K562 (cell line): Measurements from ENCODE around the gene PRRC2C. TPM values are rescaled to one million over a fixed set of nuclear protein-coding genes. Genes with fewer than 3 reads are reported as not detected.

Experiments used
- CBX8 ChIP-seq: fragments of 200-600 bp; sonication (generic); IDR thresholded peaks from 2 replicates; pipeline ENCODE4 v1.6.1; 2012; ENCODE audit warnings: borderline replicate concordance, mixed run types, low read depth, mild to moderate bottlenecking, moderate library complexity, mixed read lengths, low read length, control low read depth, inconsistent platforms; ENCODE audit not compliant: poor library complexity, severe bottlenecking; ENCODE audit errors: extremely low read depth
- CREB1 ChIP-seq, 2 experiments: sonication (generic) in 1 of 2; formaldehyde crosslinking in 1 of 2; IDR thresholded peaks; 2 replicates each; pipeline versions ENCODE4 v1.6.1 to v1.8.0; 2012 to 2022; ENCODE audit warnings: inconsistent platforms in 1 of 2, mild to moderate bottlenecking in 1 of 2, missing genetic modification reagents in 1 of 2, moderate library complexity in 1 of 2
- FOXJ2 ChIP-seq: fragments of 200-800 bp; sonication (Bioruptor generic); IDR thresholded peaks from 2 replicates; pipeline ENCODE4 v1.6.1; 2016; ENCODE audit warnings: missing genetic modification characterization, missing compliant biosample characterization
- JUN ChIP-seq, 2 experiments: sonication (generic) in 1 of 2; formaldehyde crosslinking in 1 of 2; IDR thresholded peaks; 2 replicates each; pipeline versions ENCODE4 v1.6.1 to v1.8.0; 2012 to 2022; ENCODE audit warnings: borderline replicate concordance in 2 of 2, mild to moderate bottlenecking in 2 of 2, improper control_type of control experiment in 1 of 2, low read depth in 1 of 2, low read length in 1 of 2, missing genetic modification reagents in 1 of 2
- LCOR ChIP-seq: sonication (generic); formaldehyde crosslinking; IDR thresholded peaks from 2 replicates; pipeline ENCODE4 v1.8.0; 2022; ENCODE audit warnings: mild to moderate bottlenecking, missing genetic modification reagents
- MCM5 ChIP-seq: fragments of 450-650 bp; IDR thresholded peaks from 2 replicates; pipeline ENCODE4 v1.6.1; 2016; ENCODE audit warnings: low read depth
- MTF1 ChIP-seq: fragments of 250-450 bp; sonication (Bioruptor Pico); IDR thresholded peaks from 2 replicates; pipeline ENCODE4 v1.9.0; 2021; ENCODE audit warnings: moderate library complexity, mild to moderate bottlenecking, inconsistent platforms, borderline replicate concordance
- NFIC ChIP-seq: fragments of 450-650 bp; IDR thresholded peaks from 2 replicates; pipeline ENCODE4 v1.6.1; 2017; ENCODE audit warnings: mild to moderate bottlenecking, inconsistent platforms
- NFRKB ChIP-seq: fragments of 450-650 bp; IDR thresholded peaks from 2 replicates; pipeline ENCODE4 v1.6.1; 2016; ENCODE audit warnings: low read depth
- PCBP2 ChIP-seq: fragments of 200-400 bp; formaldehyde crosslinking; IDR thresholded peaks from 2 replicates; pipeline ENCODE4 v1.6.1; 2018; ENCODE audit warnings: low read length, low read depth, mild to moderate bottlenecking, moderate library complexity; ENCODE audit not compliant: poor library complexity, severe bottlenecking
- SP1 ChIP-seq: sonication (generic); formaldehyde crosslinking; IDR thresholded peaks from 2 replicates; pipeline ENCODE4 v1.8.1; 2022; ENCODE audit warnings: mild to moderate bottlenecking, missing genetic modification reagents
- SRF ChIP-seq, 2 experiments: fragments of 250-450, 450-650 bp in 1 of 2; sonication (Bioruptor Pico) in 1 of 2; sonication (generic) in 1 of 2; formaldehyde crosslinking; IDR thresholded peaks; 2 replicates each; pipeline versions ENCODE4 v1.5.0 to v1.5.1; 2020 to 2022; ENCODE audit warnings: mild to moderate bottlenecking in 1 of 2, missing genetic modification reagents in 1 of 2
- TEAD4 ChIP-seq, 2 experiments: sonication (generic) in 1 of 2; formaldehyde crosslinking in 1 of 2; IDR thresholded peaks; 2 replicates each; pipeline versions ENCODE4 v1.6.1 to v1.8.0; 2012 to 2022; ENCODE audit warnings: borderline replicate concordance in 1 of 2, inconsistent platforms in 1 of 2, low read length in 1 of 2, mild to moderate bottlenecking in 1 of 2, missing genetic modification reagents in 1 of 2
- ZBTB7A ChIP-seq: IDR thresholded peaks from 2 replicates; pipeline ENCODE4 v1.6.1; 2011; ENCODE audit warnings: low read depth, mild to moderate bottlenecking, low read length, moderate library complexity, borderline replicate concordance; ENCODE audit not compliant: control insufficient read depth
- ZNF253 ChIP-seq: fragments of 250-450 bp; sonication (Bioruptor Pico); conservative IDR thresholded peaks from 2 replicates; pipeline ENCODE4 v1.6.1; 2021; ENCODE audit warnings: mild to moderate bottlenecking
- ZNF274 ChIP-seq: IDR thresholded peaks from 2 replicates; pipeline ENCODE4 v1.6.1; 2011; ENCODE audit warnings: low read depth, mild to moderate bottlenecking, low read length, moderate library complexity, borderline replicate concordance
- ZNF408 ChIP-seq: fragments of 250-450 bp; sonication (Bioruptor Pico); IDR thresholded peaks from 2 replicates; pipeline ENCODE4 v1.4.0; 2020; ENCODE audit warnings: low read depth, mild to moderate bottlenecking, moderate library complexity
- polyA plus RNA-seq, 8 experiments: library from polyadenylated mRNA; depleted of rRNA in 4 of 8; stranded (reverse) in 5 of 8; unstranded in 3 of 8; fragments of >200 nt; fragmentation: Nextera tagmentation in 2 of 8; fragmentation: Illumina TruSeq in 1 of 8; extraction: Ambion mirVana in 2 of 8; extraction: Trizol in 1 of 8; gene quantifications; 2 replicates each; pipeline versions ENCODE4 v1.2.1 to v1.2.3, GENCODE V29; 2011 to 2014; ENCODE audit warnings: inconsistent platforms in 1 of 8, missing spikeins in 1 of 8
- total RNA-seq, 7 experiments: library from RNA; depleted of rRNA in 6 of 7; stranded (reverse); fragments of >200 nt in 6 of 7; fragmentation: Illumina TruSeq in 2 of 7; extraction: Trizol in 2 of 7; gene quantifications; 2 replicates each; pipeline versions ENCODE4 v1.2.1 to v1.2.3, GENCODE V29; 2011 to 2021; ENCODE audit warnings: low replicate concordance in 1 of 7
- TF ChIP-seq, protein P1 (sequence below): sonication (generic); formaldehyde crosslinking; IDR thresholded peaks from 2 replicates; pipeline ENCODE4 v1.8.0; 2023; ENCODE audit warnings: mild to moderate bottlenecking, missing genetic modification reagents
- TF ChIP-seq, protein P2 (sequence below): fragments of 250-450 bp; sonication (Bioruptor Pico); IDR thresholded peaks from 2 replicates; pipeline ENCODE4 v1.4.0; 2020
- TF ChIP-seq, protein P3 (sequence below): fragments of 250-450 bp; sonication (Bioruptor Pico); IDR thresholded peaks from 2 replicates; pipeline ENCODE4 v1.8.0; 2021; ENCODE audit warnings: borderline replicate concordance, mild to moderate bottlenecking, moderate library complexity; ENCODE audit not compliant: poor library complexity, severe bottlenecking

The PRRC2C gene
- total and polyA plus RNA-seq, 9 of the 15 experiments (the other 6 are each of a cell fraction or from before 2014, with no cell fraction given): 61.9 to 237 (median 105) TPM

DNA sequence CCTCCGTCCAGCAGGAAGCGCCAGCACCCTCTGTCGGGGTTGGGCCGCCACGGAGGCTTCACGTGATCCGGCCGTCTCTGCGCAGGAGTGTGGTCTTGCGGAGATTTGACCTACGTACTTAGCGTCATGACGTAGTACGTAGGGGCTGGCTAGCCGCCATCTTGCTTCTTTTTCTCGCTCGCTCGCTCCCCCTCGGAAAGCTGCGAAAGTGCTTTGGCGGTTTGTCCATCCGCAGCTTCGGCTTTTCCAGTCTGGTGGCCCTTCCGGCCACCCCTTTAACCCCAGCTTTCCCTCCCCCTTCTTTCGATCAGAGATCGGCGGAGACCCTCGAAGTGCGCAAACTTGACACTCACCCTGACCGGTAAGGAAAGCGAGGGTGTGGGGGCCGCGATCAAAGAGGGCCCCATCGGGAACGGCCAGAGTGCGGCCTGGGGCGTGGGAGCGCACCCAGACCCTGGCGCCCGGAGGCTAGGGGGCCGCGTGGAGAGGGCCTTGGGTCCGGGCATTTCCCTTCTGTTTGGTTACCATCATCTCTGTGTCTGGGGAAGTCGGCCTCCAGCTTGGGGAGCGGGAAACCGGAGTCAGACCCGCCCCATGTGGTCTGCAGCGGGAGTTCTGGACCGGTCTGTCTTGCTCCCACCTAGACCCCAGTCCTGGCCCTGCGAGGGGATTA is at the start of gene PRRC2C (continued):
- TF ChIP-seq, protein P1, sequence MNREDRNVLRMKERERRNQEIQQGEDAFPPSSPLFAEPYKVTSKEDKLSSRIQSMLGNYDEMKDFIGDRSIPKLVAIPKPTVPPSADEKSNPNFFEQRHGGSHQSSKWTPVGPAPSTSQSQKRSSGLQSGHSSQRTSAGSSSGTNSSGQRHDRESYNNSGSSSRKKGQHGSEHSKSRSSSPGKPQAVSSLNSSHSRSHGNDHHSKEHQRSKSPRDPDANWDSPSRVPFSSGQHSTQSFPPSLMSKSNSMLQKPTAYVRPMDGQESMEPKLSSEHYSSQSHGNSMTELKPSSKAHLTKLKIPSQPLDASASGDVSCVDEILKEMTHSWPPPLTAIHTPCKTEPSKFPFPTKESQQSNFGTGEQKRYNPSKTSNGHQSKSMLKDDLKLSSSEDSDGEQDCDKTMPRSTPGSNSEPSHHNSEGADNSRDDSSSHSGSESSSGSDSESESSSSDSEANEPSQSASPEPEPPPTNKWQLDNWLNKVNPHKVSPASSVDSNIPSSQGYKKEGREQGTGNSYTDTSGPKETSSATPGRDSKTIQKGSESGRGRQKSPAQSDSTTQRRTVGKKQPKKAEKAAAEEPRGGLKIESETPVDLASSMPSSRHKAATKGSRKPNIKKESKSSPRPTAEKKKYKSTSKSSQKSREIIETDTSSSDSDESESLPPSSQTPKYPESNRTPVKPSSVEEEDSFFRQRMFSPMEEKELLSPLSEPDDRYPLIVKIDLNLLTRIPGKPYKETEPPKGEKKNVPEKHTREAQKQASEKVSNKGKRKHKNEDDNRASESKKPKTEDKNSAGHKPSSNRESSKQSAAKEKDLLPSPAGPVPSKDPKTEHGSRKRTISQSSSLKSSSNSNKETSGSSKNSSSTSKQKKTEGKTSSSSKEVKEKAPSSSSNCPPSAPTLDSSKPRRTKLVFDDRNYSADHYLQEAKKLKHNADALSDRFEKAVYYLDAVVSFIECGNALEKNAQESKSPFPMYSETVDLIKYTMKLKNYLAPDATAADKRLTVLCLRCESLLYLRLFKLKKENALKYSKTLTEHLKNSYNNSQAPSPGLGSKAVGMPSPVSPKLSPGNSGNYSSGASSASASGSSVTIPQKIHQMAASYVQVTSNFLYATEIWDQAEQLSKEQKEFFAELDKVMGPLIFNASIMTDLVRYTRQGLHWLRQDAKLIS (CRISPR knock-in tag): 0 out of 2 replicates have a peak, but pooled peaks have one; percentile 22
- TF ChIP-seq ZNF274: no peak
- TF ChIP-seq, protein P2, sequence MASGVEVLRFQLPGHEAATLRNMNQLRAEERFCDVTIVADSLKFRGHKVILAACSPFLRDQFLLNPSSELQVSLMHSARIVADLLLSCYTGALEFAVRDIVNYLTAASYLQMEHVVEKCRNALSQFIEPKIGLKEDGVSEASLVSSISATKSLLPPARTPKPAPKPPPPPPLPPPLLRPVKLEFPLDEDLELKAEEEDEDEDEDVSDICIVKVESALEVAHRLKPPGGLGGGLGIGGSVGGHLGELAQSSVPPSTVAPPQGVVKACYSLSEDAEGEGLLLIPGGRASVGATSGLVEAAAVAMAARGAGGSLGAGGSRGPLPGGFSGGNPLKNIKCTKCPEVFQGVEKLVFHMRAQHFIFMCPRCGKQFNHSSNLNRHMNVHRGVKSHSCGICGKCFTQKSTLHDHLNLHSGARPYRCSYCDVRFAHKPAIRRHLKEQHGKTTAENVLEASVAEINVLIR (CRISPR knock-in tag): peak; percentile 84
- TF ChIP-seq MCM5: no peak
- no peak for TF ChIP-seq ZNF253 (CRISPR knock-in tag)
- no peak for TF ChIP-seq ZNF408 (CRISPR knock-in tag)
- TF ChIP-seq FOXJ2 (tag): no peak
- TF ChIP-seq PCBP2: no peak
- TF ChIP-seq CREB1 (IDR thresholded peaks at IDR 0.05): peak; percentile 91
- peak; percentile 90 for TF ChIP-seq CREB1 (CRISPR knock-in tag; IDR thresholded peaks at IDR 0.05)
- 0 out of 2 replicates have a peak, but pooled peaks have one; percentile 49 for TF ChIP-seq JUN (IDR thresholded peaks at IDR 0.05; ENCODE audit: borderline replicate concordance, low read depth, low read length)
- 0 out of 2 replicates have a peak, but pooled peaks have one; percentile 16 for TF ChIP-seq JUN (CRISPR knock-in tag; IDR thresholded peaks at IDR 0.05; ENCODE audit: borderline replicate concordance)
- peak; percentile 77 for TF ChIP-seq NFIC
- no peak; the same call in 1 of the 2 replicates for TF ChIP-seq SP1
- TF ChIP-seq, protein P3, sequence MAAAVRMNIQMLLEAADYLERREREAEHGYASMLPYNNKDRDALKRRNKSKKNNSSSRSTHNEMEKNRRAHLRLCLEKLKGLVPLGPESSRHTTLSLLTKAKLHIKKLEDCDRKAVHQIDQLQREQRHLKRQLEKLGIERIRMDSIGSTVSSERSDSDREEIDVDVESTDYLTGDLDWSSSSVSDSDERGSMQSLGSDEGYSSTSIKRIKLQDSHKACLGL: no peak
- TF ChIP-seq ZBTB7A: peak; percentile 84
- no peak for TF ChIP-seq MTF1 (CRISPR knock-in tag)
- TF ChIP-seq SRF (CRISPR knock-in tag; IDR thresholded peaks at IDR 0.05): peak in 1 of 2 experiments; percentile 4; a peak in 1 of 4 replicates
- TF ChIP-seq LCOR: peak; percentile 73; the same call in 1 of the 2 replicates
- peak; percentile 89 for TF ChIP-seq NFRKB
- TF ChIP-seq CBX8: no peak
- no peak; the same call in 1 of the 2 replicates for TF ChIP-seq TEAD4 (IDR thresholded peaks at IDR 0.05; ENCODE audit: low read length)
- no peak for TF ChIP-seq TEAD4 (CRISPR knock-in tag; IDR thresholded peaks at IDR 0.05; ENCODE audit: borderline replicate concordance)
